H9 (cell line): Measurements from ENCODE around the gene PDE4B. TPM values are rescaled to one million over a fixed set of nuclear protein-coding genes. Genes with fewer than 3 reads are reported as not detected.

Experiments used
- DNase-seq: peaks from one replicate; pipeline ENCODE4 v3.0.0-alpha.2; 2017
- H2AFZ ChIP-seq: one replicate; pipeline ENCODE4 v1.6.1; 2013; ENCODE audit warnings: mild to moderate bottlenecking, low read length, control low read depth, moderate library complexity
- H2AK5ac ChIP-seq: 2 replicates; pipeline ENCODE4 v1.6.1; 2013; ENCODE audit warnings: low read length, control low read depth, mixed read lengths; ENCODE audit not compliant: insufficient read length
- H2BK120ac ChIP-seq: one replicate; pipeline ENCODE4 v1.6.1; 2013; ENCODE audit warnings: low read depth, mild to moderate bottlenecking, low read length, control low read depth, inconsistent platforms; ENCODE audit not compliant: poor library complexity, severe bottlenecking
- H2BK12ac ChIP-seq: 2 replicates; pipeline ENCODE4 v1.6.1; 2013; ENCODE audit warnings: low read length, control low read depth, mixed read lengths, low read depth; ENCODE audit not compliant: insufficient read length
- H2BK15ac ChIP-seq: 2 replicates; pipeline ENCODE4 v1.6.1; 2013; ENCODE audit warnings: low read depth, low read length, control low read depth
- H2BK20ac ChIP-seq: one replicate; pipeline ENCODE4 v1.6.1; 2013; ENCODE audit warnings: low read depth, mild to moderate bottlenecking, low read length, control low read depth, inconsistent platforms; ENCODE audit not compliant: poor library complexity, severe bottlenecking
- H2BK5ac ChIP-seq: 2 replicates; pipeline ENCODE4 v1.6.1; 2013; ENCODE audit warnings: low read length, control low read depth, mixed read lengths; ENCODE audit not compliant: insufficient read length
- H3K14ac ChIP-seq: 2 replicates; pipeline ENCODE4 v1.6.1; 2013; ENCODE audit warnings: low read length, control low read depth; ENCODE audit not compliant: insufficient read depth
- H3K18ac ChIP-seq: 2 replicates; pipeline ENCODE4 v1.6.1; 2013; ENCODE audit warnings: low read depth, mild to moderate bottlenecking, mixed read lengths, low read length, control low read depth; ENCODE audit not compliant: insufficient read length
- H3K23ac ChIP-seq: 2 replicates; pipeline ENCODE4 v1.6.1; 2013; ENCODE audit warnings: low read length, control low read depth, mixed read lengths, low read depth; ENCODE audit not compliant: insufficient read length
- H3K23me2 ChIP-seq: 2 replicates; pipeline ENCODE4 v1.6.1; 2013; ENCODE audit warnings: low read depth, mild to moderate bottlenecking, mixed read lengths, low read length, control low read depth; ENCODE audit not compliant: insufficient read length, poor library complexity, severe bottlenecking
- H3K27ac ChIP-seq: 2 replicates; pipeline ENCODE4 v1.5.1; 2013; ENCODE audit warnings: low read length, control low read depth, mixed read lengths, low read depth; ENCODE audit not compliant: insufficient read length
- H3K27me3 ChIP-seq: 2 replicates; pipeline ENCODE4 v1.6.1; 2013; ENCODE audit warnings: low read length, control low read depth, inconsistent platforms; ENCODE audit not compliant: insufficient read depth
- H3K4ac ChIP-seq: 2 replicates; pipeline ENCODE4 v1.6.1; 2013; ENCODE audit warnings: low read depth, mild to moderate bottlenecking, control low read depth, inconsistent platforms, low read length, moderate library complexity
- H3K4me1 ChIP-seq: 2 replicates; pipeline ENCODE4 v1.6.1; 2013; ENCODE audit warnings: low read length, control low read depth, inconsistent platforms; ENCODE audit not compliant: insufficient read depth
- H3K4me2 ChIP-seq: 2 replicates; pipeline ENCODE4 v1.6.1; 2013; ENCODE audit warnings: low read length, control low read depth, mixed read lengths; ENCODE audit not compliant: insufficient read length, insufficient read depth
- H3K56ac ChIP-seq: 2 replicates; pipeline ENCODE4 v1.6.1; 2013; ENCODE audit warnings: low read depth, mild to moderate bottlenecking, mixed read lengths, low read length, control low read depth; ENCODE audit not compliant: insufficient read length
- H3K79me1 ChIP-seq: 2 replicates; pipeline ENCODE4 v1.6.1; 2013; ENCODE audit warnings: low read depth, mild to moderate bottlenecking, moderate library complexity, low read length, control low read depth, inconsistent platforms; ENCODE audit not compliant: insufficient read depth, poor library complexity, severe bottlenecking
- H3K79me2 ChIP-seq: 2 replicates; pipeline ENCODE4 v1.6.1; 2013; ENCODE audit warnings: low read length, control low read depth, inconsistent platforms; ENCODE audit not compliant: insufficient read depth
- H3K9ac ChIP-seq: 2 replicates; pipeline ENCODE4 v1.6.1; 2013; ENCODE audit warnings: low read length, control low read depth, mixed read lengths; ENCODE audit not compliant: insufficient read length; ENCODE audit errors: extremely low read depth
- H3K9me3 ChIP-seq: one replicate; pipeline ENCODE4 v1.6.1; 2013; ENCODE audit warnings: low read depth, low read length, inconsistent platforms; ENCODE audit not compliant: control insufficient read depth
- H3T11ph ChIP-seq: one replicate; pipeline ENCODE4 v1.6.1; 2013; ENCODE audit warnings: mild to moderate bottlenecking, low read length, control low read depth, inconsistent platforms
- H4K20me1 ChIP-seq: one replicate; pipeline ENCODE4 v1.6.1; 2013; ENCODE audit not compliant: control insufficient read depth, insufficient read length, insufficient read depth
- H4K5ac ChIP-seq: 2 replicates; pipeline ENCODE4 v1.6.1; 2013; ENCODE audit warnings: low read depth, mild to moderate bottlenecking, mixed read lengths, low read length, control low read depth; ENCODE audit not compliant: insufficient read length
- H4K8ac ChIP-seq: replicated peaks from 2 replicates; pipeline ENCODE4 v1.6.1; 2013; ENCODE audit warnings: low read length, control low read depth, mixed read lengths, low read depth; ENCODE audit not compliant: insufficient read length
- H4K91ac ChIP-seq: 2 replicates; pipeline ENCODE4 v1.6.1; 2013; ENCODE audit warnings: low read depth, mild to moderate bottlenecking, moderate library complexity, mixed read lengths, low read length, control low read depth; ENCODE audit not compliant: insufficient read length
- H3K27ac Mint-ChIP-seq, 3 experiments: 2 replicates in 2 of 3; 3 replicates in 1 of 3; pipeline ENCODE4 v1.8.0; 2020 to 2021; ENCODE audit warnings: mixed read lengths in 3 of 3, mild to moderate bottlenecking in 1 of 3, moderate library complexity in 1 of 3
- H3K27me3 Mint-ChIP-seq: 2 replicates; pipeline ENCODE4 v1.8.0; 2021; ENCODE audit warnings: low read depth, mild to moderate bottlenecking, moderate library complexity, mixed read lengths
- H3K36me3 Mint-ChIP-seq, 3 experiments: 2 replicates in 2 of 3; 3 replicates in 1 of 3; pipeline ENCODE4 v1.8.0; 2020 to 2021; ENCODE audit warnings: low read depth in 3 of 3, mixed read lengths in 3 of 3; ENCODE audit not compliant: insufficient read depth in 1 of 3
- H3K4me1 Mint-ChIP-seq, 2 experiments: 2 replicates each; pipeline ENCODE4 v1.8.0; 2020; ENCODE audit warnings: mixed read lengths in 2 of 2
- H3K4me3 Mint-ChIP-seq, 2 experiments: 2 replicates in 1 of 2; 3 replicates in 1 of 2; pipeline ENCODE4 v1.8.0; 2020 to 2021; ENCODE audit warnings: mild to moderate bottlenecking in 2 of 2, mixed read lengths in 2 of 2, moderate library complexity in 1 of 2
- H3K9me3 Mint-ChIP-seq, 2 experiments: 2 replicates in 1 of 2; 3 replicates in 1 of 2; pipeline ENCODE4 v1.8.0; 2020; ENCODE audit warnings: mild to moderate bottlenecking in 2 of 2, mixed read lengths in 2 of 2, moderate library complexity in 1 of 2
- CTCF ChIP-seq: fragments of 200-600 bp; sonication (generic); conservative IDR thresholded peaks from 3 replicates; pipeline ENCODE4 v1.8.0; 2021; ENCODE audit warnings: antibody characterized with exemption, mild to moderate bottlenecking
- total RNA-seq: library from RNA; stranded (reverse); gene quantifications from 2 replicates; pipeline ENCODE4 v1.2.1, GENCODE V29; 2021

PDE4B gene
- total RNA-seq, 1 experiment from 2014 or later: 19.8 TPM

- no peaks in the 10 kb centered on the region for H3K36me3 Mint-ChIP-seq
- no peak overlapping the region for H3K14ac ChIP-seq
These were observed 25.2 kb downstream of the PDE4B start for GRCh38 chr1:65817891-65818290.

More at GRCh38 chr1:65817891-65818290, 25.2 kb downstream of the PDE4B start:
- Histone ChIP-seq H3K4me1 (no peaks in the 10 kb centered on the region), H3K27ac (no peak overlapping the region), H3K27me3 (no peaks in the 10 kb centered on the region), H4K91ac (no peak overlapping the region), H3K9ac (no peak overlapping the region), H3K79me1 (no peaks in the 10 kb centered on the region), H3K23me2 (no peaks in the 10 kb centered on the region), H3K9me3 (no peaks in the 10 kb centered on the region), H3K4me2 (no peak overlapping the region), H3T11ph (no peak overlapping the region), H2AK5ac (no peak overlapping the region), H2BK15ac (no peak overlapping the region), H2BK20ac (no peak overlapping the region), H3K18ac (no peak overlapping the region), H3K23ac (no peak overlapping the region), H4K5ac (no peak overlapping the region), H4K8ac (no peak overlapping the region), H4K20me1 (no peaks in the 10 kb centered on the region), H2BK12ac (no peak overlapping the region), H3K79me2 (no peaks in the 10 kb centered on the region), H3K4ac (no peak overlapping the region), H2AFZ (no peak overlapping the region), H3K56ac (no peak overlapping the region), H2BK120ac (no peak overlapping the region), H2BK5ac (no peak overlapping the region)
- Mint-ChIP-seq H3K4me1 (no peaks in the 10 kb centered on the region), H3K4me3 (no peak overlapping the region), H3K27me3 (no peaks in the 10 kb centered on the region), H3K27ac (no peak overlapping the region; a peak in 1 of 7 replicates), H3K9me3 (no peaks in the 10 kb centered on the region; a peak in 1 of 5 replicates)
- DNase-seq: no peak
- no peak for TF ChIP-seq CTCF
